Heart left ventricle (tissue), 16 donors: ENCODE measurements around the gene FKBP6. TPM values are rescaled to one million over a fixed set of nuclear protein-coding genes. Genes with fewer than 3 reads are reported as not detected.
"Not testable (repeated sequence)": the region's sequence is repeated elsewhere in the genome, so short reads cannot be mapped to it uniquely, and the experiment has no call there.

Source experiments
- ATAC-seq, 4 donors: fragments of 200-7000 bp; cut with Tn5 transposase; one replicate each; pipeline ENCODE4 v1.9.1; 2020 to 2022; ENCODE audit warnings: moderate library complexity in 4 of 4, mild to moderate bottlenecking in 3 of 4, moderate number of reproducible peaks in 1 of 4
- DNase-seq, 5 donors: peaks; one replicate each; pipeline ENCODE4 v3.0.0-alpha.2; 2020
- H3K27ac ChIP-seq, 12 donors: fragments of 200-600 bp; sonication (generic) in 4 of 12; one replicate each; pipeline versions ENCODE4 v1.5.0 to v1.8.0; 2016 to 2022; ENCODE audit warnings: mild to moderate bottlenecking in 2 of 12
- H3K27me3 ChIP-seq, 9 donors: fragments of 200-600 bp; sonication (generic) in 2 of 9; one replicate each; pipeline versions ENCODE4 v1.5.1 to v1.8.0; 2016 to 2022; ENCODE audit warnings: mild to moderate bottlenecking in 3 of 9
- H3K36me3 ChIP-seq, 9 donors: fragments of 200-600 bp; sonication (generic) in 2 of 9; one replicate each; pipeline versions ENCODE4 v1.5.0 to v1.8.0; 2018 to 2022; ENCODE audit warnings: mild to moderate bottlenecking in 2 of 9
- H3K4me1 ChIP-seq, 12 donors: fragments of 200-600 bp; sonication (generic) in 4 of 12; one replicate each; pipeline versions ENCODE4 v1.5.0 to v1.8.0; 2016 to 2022; ENCODE audit warnings: mild to moderate bottlenecking in 3 of 12
- H3K4me3 ChIP-seq, 12 donors: fragments of 200-600 bp; sonication (generic) in 4 of 12; one replicate each; pipeline versions ENCODE4 v1.5.0 to v1.8.0; 2017 to 2022; ENCODE audit warnings: mild to moderate bottlenecking in 9 of 12, moderate library complexity in 4 of 12
- H3K9me3 ChIP-seq, 12 donors: fragments of 200-600 bp; sonication (generic) in 4 of 12; one replicate each; pipeline versions ENCODE4 v1.5.0 to v1.8.0; 2016 to 2022; ENCODE audit warnings: mild to moderate bottlenecking in 1 of 12
- CTCF ChIP-seq, 12 donors: fragments of 200-600 bp; sonication (generic) in 4 of 12; IDR thresholded peaks; one replicate each; pipeline versions ENCODE4 v1.5.0 to v1.8.0; 2018 to 2022; ENCODE audit warnings: antibody characterized with exemption in 12 of 12, mild to moderate bottlenecking in 5 of 12
- POLR2A ChIP-seq, 2 donors: fragments of 450-650 bp; IDR thresholded peaks; one replicate each; pipeline ENCODE4 v1.6.1; 2017; ENCODE audit warnings: antibody characterized with exemption in 2 of 2, mild to moderate bottlenecking in 2 of 2, moderate library complexity in 2 of 2
- WGBS, 4 donors: extraction: QIAGEN DNeasy Blood & Tissue Kit in 2 of 4; methylation state at CpG; one replicate each; pipeline versions ENCODE4 v1.1.5 to v1.1.7; 2013 to 2018; 5-methylcytosine and 5-hydroxymethylcytosine counted together
- intact Hi-C, 10 donors: fragments of 100-400 bp; cut with DNase I; formaldehyde crosslinking; loops; one replicate each; pipeline versions ENCODE4 v1.11.1 to v1.14.2; 2022
- polyA plus RNA-seq, 2 donors: library from polyadenylated mRNA; stranded (reverse); fragments of 200-250 nt; gene quantifications; one replicate each; pipeline ENCODE4 v1.2.3, GENCODE V29; 2013
- total RNA-seq, 9 donors: library from RNA; depleted of rRNA in 2 of 9; stranded (reverse); fragments of >200 nt in 2 of 9; fragmentation: NEBNext Ultra II Directional in 3 of 9; extraction: Animal tissue kit (Norgen Biotek cat#: 25700) in 3 of 9; gene quantifications; one replicate each; pipeline versions ENCODE4 v1.1.0 to v1.2.4, GENCODE V29; 2016 to 2023
- donor health status: ischemic (EF 13 %, LVEDD 7.1; RV severe dilation, severe dysfunction).
- donor health status: healthy with polysubstance abuse.
- donor health status: DM: no; HTN: yes; CAD: no.
- donor health status: DM: no; HTN: no; CAD: no.
- donor health status: ischemic (EF 25% LVEDD 6.9; RV normal size, moderate dysfunction).
- donor health status: ischemic (EF 25% LVEDD 5.7; RV mildly dilated, moderate dysfunction).
- donor health status: healthy.
- donor health status: DM: yes; HTN: yes; CAD: no.
- donor health status: ischemic (EF 35%, LVEDD 5.7; RV mildly dilated, moderate dysfunction).
- donor health status: nonischemic (EF 11% LVEDD 7.7; RV severe dilation, severe dysfunction).
- donor health status: DM: yes; HTN: yes; CAD: no.
- donor health status: PGD.
- donor health status: ischemic (EF 29% LVEDD 5.4; RV normal size, mild dysfunction).
- donor health status: nonischemic (EF 23%, LVEDD 6.1; RV moderate dilation, normal function).

Gene FKBP6
- total and polyA plus RNA-seq, 11 donors: not detected

- H3K4me3 ChIP-seq: no peak overlapping the region
- H3K9me3 ChIP-seq: peaks cover 0 to 12% (median under 1%) of the 10 kb centered on the region in 12 donors
- H3K36me3 ChIP-seq: no peaks in the 10 kb centered on the region
- H3K27me3 ChIP-seq: no peaks in the 10 kb centered on the region
- DNase-seq (no peak), ATAC-seq (no peak)
- no peak for TF ChIP-seq POLR2A (IDR thresholded peaks at IDR 0.05)
- TF ChIP-seq CTCF (IDR thresholded peaks at IDR 0.05): no peak
- peaks cover 0 to 10% (median 0%) of the 10 kb centered on the region in 12 donors for H3K4me1 ChIP-seq
- intact Hi-C loops: no loop called here
- 51 to 73% (median 54%) methylated on average over 3 of the region's 3 CpGs for WGBS, 4 donors
- no peak overlapping the region for H3K27ac ChIP-seq
These were observed 66.5 kb downstream of the FKBP6 start for GRCh38 chr7:73394422-73394821.

- H3K27ac ChIP-seq: no peak overlapping the region
- no peak overlapping the region for H3K4me3 ChIP-seq
- intact Hi-C loops: no loop called here
- H3K4me1 ChIP-seq: peaks cover 0 to 10% (median 0%) of the 10 kb centered on the region in 12 donors
- H3K36me3 ChIP-seq: no peaks in the 10 kb centered on the region
- no peak for TF ChIP-seq CTCF (IDR thresholded peaks at IDR 0.05)
- no peak for TF ChIP-seq POLR2A (IDR thresholded peaks at IDR 0.05)
- no peaks in the 10 kb centered on the region for H3K27me3 ChIP-seq
- DNase-seq (peak in 1 of 5 donors; percentile 33), ATAC-seq (no peak)
- WGBS, 4 donors: 61 to 75% (median 69%) methylated on average over 16 to 21 of the region's 21 CpGs
- peaks cover 0 to 4% (median 0%) of the 10 kb centered on the region in 12 donors for H3K9me3 ChIP-seq
These were observed 67.9 kb downstream of the FKBP6 start for GRCh38 chr7:73395538-73396503.

GRCh38 chr7:73397521-73398281 is 69.7 kb downstream of the FKBP6 start:
- H3K4me3 ChIP-seq: peak overlapping the region in 9 of 12 donors; percentile 8 to 31 (median 28)
- DNase-seq: no peak

GRCh38 chr7:73399185-73400050 is 71.5 kb downstream of the FKBP6 start:
- intact Hi-C loops, H3K4me1 ChIP-seq, H3K27ac ChIP-seq, H3K36me3 ChIP-seq, H3K9me3 ChIP-seq, H3K27me3 ChIP-seq: not testable (repeated sequence)
- WGBS, 4 donors: 37 to 53% (median 46%) methylated on average over 8 to 19 of the region's 19 CpGs
- peak; percentile 69 to 92 (median 77) for DNase-seq
- ATAC-seq: peak; percentile 42 to 96 (median 84)
- peak overlapping the region in 7 of 12 donors; percentile 11 to 44 (median 30) for H3K4me3 ChIP-seq

More at GRCh38 chr7:73397521-73398281, 69.7 kb downstream of the FKBP6 start:
- no peaks in the 10 kb centered on the region for H3K27me3 ChIP-seq
- H3K27ac ChIP-seq: no peak overlapping the region
- no peaks in the 10 kb centered on the region for H3K9me3 ChIP-seq
- H3K36me3 ChIP-seq: no peaks in the 10 kb centered on the region
- intact Hi-C loops: no loop called here
- TF ChIP-seq CTCF (IDR thresholded peaks at IDR 0.05): no peak
- TF ChIP-seq POLR2A (IDR thresholded peaks at IDR 0.05): no peak
- H3K4me1 ChIP-seq: peaks cover 0 to 10% (median 0%) of the 10 kb centered on the region in 12 donors
- WGBS, 4 donors: 49 to 62% (median 53%) methylated on average over 14 of the region's 14 CpGs
- no peak for ATAC-seq

- intact Hi-C loops, H3K4me1 ChIP-seq, ATAC-seq, H3K27me3 ChIP-seq, H3K4me3 ChIP-seq, H3K9me3 ChIP-seq, H3K27ac ChIP-seq, H3K36me3 ChIP-seq, DNase-seq: not testable (repeated sequence)
- 76 to 98% (median 92%) methylated on average over 2 to 3 of the region's 3 CpGs for WGBS, 4 donors
These were observed 76.9 kb downstream of the FKBP6 start for GRCh38 chr7:73404860-73405259.
